ENCODE data around the gene C2orf80. TPM values are rescaled to one million over a fixed set of nuclear protein-coding genes. Genes with fewer than 3 reads are reported as not detected.

C2orf80 gene
- total and polyA plus RNA-seq, 9 of the 15 experiments (the other 6 are each of a cell fraction or from before 2014, with no cell fraction given) = not detected

GRCh38 chr2:208128136-208128535, 61.7 kb downstream of the C2orf80 start:
- in situ Hi-C loops (cut with MboI) = no loop called here
- ATAC-seq (no peak), DNase-seq (ENCODE audit: extremely low read depth in 1 of 4, low spot score in 3 of 4) (no peak), FAIRE-seq (no peak)
- ChIA-PET POLR2A (interaction anchor here (0.5 kb wide), 1 partner anchor 387 kb away, joined by 3 read pairs; no protein-coding TSS in a partner anchor), CTCF (ENCODE audit: low intra/inter-chr PET ratio) (no interaction called here)
- no peaks in the 10 kb centered on the region for H3K79me2 ChIP-seq (ENCODE audit: control insufficient read depth, insufficient read depth, low read length)
- H3K9me3 ChIP-seq (replicated peaks; ENCODE audit: control insufficient read depth, insufficient read depth, low read depth, low read length) = no peaks in the 10 kb centered on the region
- no peaks in the 10 kb centered on the region for H3K36me3 ChIP-seq (ENCODE audit: control insufficient read depth, insufficient read depth, low read length)
- no peaks in the 10 kb centered on the region; a peak in 1 of 5 replicates for H3K4me1 ChIP-seq (replicated peaks in 1 of 2; ENCODE audit: control insufficient read depth in 2 of 2, insufficient read depth in 2 of 2, low read length in 2 of 2)
- no peaks in the 10 kb centered on the region for H4K20me1 ChIP-seq (replicated peaks; ENCODE audit: control insufficient read depth, insufficient read depth, low read length)
- H3K4me3 ChIP-seq = no peak overlapping the region
- no peaks in the 10 kb centered on the region for H3K9me1 ChIP-seq (ENCODE audit: control insufficient read depth, insufficient read depth, low read length)
- no peak overlapping the region for H3K27ac ChIP-seq (ENCODE audit: extremely low read depth, low read depth, low read length)
- BruUV-seq (replicated peaks) = no TSS peak
- no peak overlapping the region for H3K9ac ChIP-seq (ENCODE audit: insufficient read depth in 1 of 2, low read depth in 2 of 2, low read length in 2 of 2)
- intact Hi-C loops (cut with micrococcal nuclease) = no loop called here
- H3K27me3 ChIP-seq (ENCODE audit: control insufficient read depth in 2 of 2, insufficient read depth in 2 of 2, low read length in 2 of 2) = no peaks in the 10 kb centered on the region; a peak in 1 of 5 replicates
- 30% methylated on average over 9 of the region's 12 CpGs for WGBS (ENCODE audit: insufficient coverage, low coverage, missing lambda C conversion rate)
- H3K4me2 ChIP-seq (ENCODE audit: insufficient read depth, low read length) = no peak overlapping the region
- TF ChIP-seq, protein P1, sequence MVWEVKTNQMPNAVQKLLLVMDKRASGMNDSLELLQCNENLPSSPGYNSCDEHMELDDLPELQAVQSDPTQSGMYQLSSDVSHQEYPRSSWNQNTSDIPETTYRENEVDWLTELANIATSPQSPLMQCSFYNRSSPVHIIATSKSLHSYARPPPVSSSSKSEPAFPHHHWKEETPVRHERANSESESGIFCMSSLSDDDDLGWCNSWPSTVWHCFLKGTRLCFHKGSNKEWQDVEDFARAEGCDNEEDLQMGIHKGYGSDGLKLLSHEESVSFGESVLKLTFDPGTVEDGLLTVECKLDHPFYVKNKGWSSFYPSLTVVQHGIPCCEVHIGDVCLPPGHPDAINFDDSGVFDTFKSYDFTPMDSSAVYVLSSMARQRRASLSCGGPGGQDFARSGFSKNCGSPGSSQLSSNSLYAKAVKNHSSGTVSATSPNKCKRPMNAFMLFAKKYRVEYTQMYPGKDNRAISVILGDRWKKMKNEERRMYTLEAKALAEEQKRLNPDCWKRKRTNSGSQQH (CRISPR knock-in tag; IDR thresholded peaks at IDR 0.05) = no peak
- TF ChIP-seq TAF7 (tag; IDR thresholded peaks at IDR 0.05) = no peak
- no peak for TF ChIP-seq FOSL1 (tag; conservative IDR thresholded peaks at IDR 0.05)
- no peak for TF ChIP-seq ZC3H11A (IDR thresholded peaks at IDR 0.05; ENCODE audit: low read depth, low read length)
- no peak for TF ChIP-seq USF1 (CRISPR knock-in tag; IDR thresholded peaks at IDR 0.05)
- no peak for TF ChIP-seq FOS (IDR thresholded peaks at IDR 0.05; ENCODE audit: extremely low read depth, insufficient read length)
- H2AFZ ChIP-seq (ENCODE audit: low read depth, low read length) = no peak overlapping the region

Data from K562 (cell line).